Stimulated activated naive CD8-positive, alpha-beta T cell treated with anti-CD3 and anti-CD28 coated beads, Interleukin-15, amount 100 ng/mL, for 72 hours (primary cell): ENCODE data around the gene ACSS3.

ENCODE experiments used
- ATAC-seq: fragments of 150-1000 bp; cut with Tn5 transposase; 2 replicates; pipeline ENCODE4 v1.10.0; 2021; ENCODE audit warnings: mild to moderate bottlenecking, moderate library complexity
- DNase-seq, 2 donors: peaks; one replicate each; pipeline ENCODE4 v3.0.0; 2021 to 2022
- H3K27ac Mint-ChIP-seq, 2 donors: one replicate each; pipeline ENCODE4 v1.8.0; 2022; ENCODE audit warnings: mild to moderate bottlenecking in 2 of 2, mixed read lengths in 2 of 2, moderate library complexity in 2 of 2
- H3K27me3 Mint-ChIP-seq: one replicate; pipeline ENCODE4 v1.8.0; 2022; ENCODE audit warnings: mixed read lengths
- H3K4me1 Mint-ChIP-seq: one replicate; pipeline ENCODE4 v1.8.0; 2022; ENCODE audit warnings: mild to moderate bottlenecking, mixed read lengths
- H3K4me3 Mint-ChIP-seq, 2 donors: one replicate each; pipeline ENCODE4 v1.8.0; 2022; ENCODE audit warnings: mild to moderate bottlenecking in 2 of 2, mixed read lengths in 2 of 2, moderate library complexity in 1 of 2
- H3K9me3 Mint-ChIP-seq, 2 donors: one replicate each; pipeline ENCODE4 v1.8.0; 2022; ENCODE audit warnings: mixed read lengths in 2 of 2

ACSS3 gene

GRCh38 chr12:81216739-81217138 is 138.9 kb downstream of the ACSS3 start:
- Mint-ChIP-seq H3K27me3 (no peaks in the 10 kb centered on the region), H3K27ac (no peak overlapping the region), H3K4me1 (no peaks in the 10 kb centered on the region), H3K9me3 (peaks cover 0 to 5% of the 10 kb centered on the region in 2 donors), H3K4me3 (no peak overlapping the region)
- ATAC-seq (no peak), DNase-seq (no peak)

DNA sequence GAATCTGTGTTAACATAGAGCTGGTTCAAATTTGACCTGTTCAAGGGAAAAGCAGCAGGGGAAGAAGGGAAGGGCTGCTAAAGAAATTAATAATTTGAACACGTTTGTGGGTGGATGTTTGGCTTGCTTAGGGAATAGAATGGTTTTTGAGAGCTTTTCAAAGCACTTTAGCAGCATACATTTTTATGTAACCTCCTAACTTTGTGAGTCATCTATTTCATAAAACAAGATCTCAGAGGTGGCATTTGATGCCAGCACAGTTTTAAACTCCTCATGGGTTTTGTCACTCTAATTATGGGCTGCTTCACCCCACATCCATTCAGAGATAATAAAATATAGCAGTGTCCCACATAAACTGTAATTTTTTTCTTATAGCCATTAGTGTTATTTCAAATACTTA is 143.8 kb downstream of the ACSS3 start:
- no peaks in the 10 kb centered on the region for H3K4me1 Mint-ChIP-seq
- no peak for ATAC-seq
- no peaks in the 10 kb centered on the region for H3K27me3 Mint-ChIP-seq
- H3K9me3 Mint-ChIP-seq: peaks cover 0 to 4% of the 10 kb centered on the region in 2 donors
- no peak overlapping the region for H3K27ac Mint-ChIP-seq
- DNase-seq: no peak
- H3K4me3 Mint-ChIP-seq: no peak overlapping the region

DNA sequence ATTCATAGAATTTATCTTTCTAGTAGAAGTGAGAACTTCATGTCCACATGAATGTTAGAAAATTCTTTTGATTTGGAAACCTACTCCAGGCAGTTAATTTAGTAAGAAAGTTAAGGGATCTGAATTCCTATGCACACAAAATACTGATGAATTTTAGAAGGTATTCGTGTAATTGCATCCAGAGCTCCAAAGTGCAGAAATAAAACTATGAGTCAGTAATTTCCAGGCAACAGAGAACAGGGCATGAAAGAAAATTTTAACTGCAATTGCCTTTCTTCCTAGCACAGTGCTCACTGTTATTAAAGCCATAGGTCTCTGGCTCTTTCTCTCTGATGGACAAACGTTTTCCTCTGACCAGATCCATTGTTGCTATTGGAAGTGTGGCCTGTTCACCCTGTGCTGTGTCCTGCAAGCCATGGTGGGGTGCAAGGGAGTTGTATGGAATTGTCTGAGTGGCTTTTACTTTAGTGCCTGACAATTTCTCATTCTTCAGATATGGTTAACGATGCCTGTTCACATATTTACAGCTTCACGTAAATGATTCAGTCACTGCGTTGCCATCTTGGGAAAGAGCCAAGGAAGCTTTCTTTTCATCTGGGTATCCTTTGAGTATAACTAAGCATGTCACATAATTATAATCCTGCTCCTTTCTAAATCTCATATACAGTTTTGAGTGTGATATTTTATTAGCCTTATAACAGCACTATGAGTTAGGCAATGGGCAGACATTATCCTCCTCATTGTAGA is 145.1 kb downstream of the ACSS3 start:
- ATAC-seq (no peak), DNase-seq (no peak)
- Mint-ChIP-seq H3K4me3 (no peak overlapping the region), H3K27ac (no peak overlapping the region), H3K27me3 (no peaks in the 10 kb centered on the region), H3K4me1 (no peaks in the 10 kb centered on the region), H3K9me3 (peaks cover 0 to 4% of the 10 kb centered on the region in 2 donors)

- H3K4me3 Mint-ChIP-seq: no peak overlapping the region
- ATAC-seq: no peak
Observed at GRCh38 chr12:81224626-81225025, 146.7 kb downstream of the ACSS3 start.

GRCh38 chr12:81229759-81230158 is 151.9 kb downstream of the ACSS3 start:
- ATAC-seq (no peak), DNase-seq (no peak)
- Mint-ChIP-seq H3K4me1 (no peaks in the 10 kb centered on the region), H3K27me3 (no peaks in the 10 kb centered on the region), H3K4me3 (no peak overlapping the region), H3K27ac (no peak overlapping the region), H3K9me3 (peaks cover 0 to 4% of the 10 kb centered on the region in 2 donors)

More at GRCh38 chr12:81224626-81225025, 146.7 kb downstream of the ACSS3 start:
- no peak for DNase-seq
- H3K4me1 Mint-ChIP-seq: no peaks in the 10 kb centered on the region
- no peak overlapping the region for H3K27ac Mint-ChIP-seq
- peaks cover 0 to 4% of the 10 kb centered on the region in 2 donors for H3K9me3 Mint-ChIP-seq
- H3K27me3 Mint-ChIP-seq: no peaks in the 10 kb centered on the region

GRCh38 chr12:81231574-81232368 is 153.9 kb downstream of the ACSS3 start:
- no peak for ATAC-seq
- Mint-ChIP-seq H3K27me3 (no peaks in the 10 kb centered on the region), H3K4me3 (no peak overlapping the region), H3K4me1 (no peaks in the 10 kb centered on the region), H3K27ac (no peak overlapping the region), H3K9me3 (peaks cover 0 to 5% of the 10 kb centered on the region in 2 donors)
- no peak for DNase-seq

- no peak overlapping the region for H3K27ac Mint-ChIP-seq
- ATAC-seq: no peak
- H3K27me3 Mint-ChIP-seq: no peaks in the 10 kb centered on the region
- no peak for DNase-seq
- peaks cover 14 to 16% of the 10 kb centered on the region in 2 donors for H3K9me3 Mint-ChIP-seq
- no peaks in the 10 kb centered on the region for H3K4me1 Mint-ChIP-seq
- H3K4me3 Mint-ChIP-seq: no peak overlapping the region
Observed at GRCh38 chr12:81245458-81245857, 167.6 kb downstream of the ACSS3 start.

DNA sequence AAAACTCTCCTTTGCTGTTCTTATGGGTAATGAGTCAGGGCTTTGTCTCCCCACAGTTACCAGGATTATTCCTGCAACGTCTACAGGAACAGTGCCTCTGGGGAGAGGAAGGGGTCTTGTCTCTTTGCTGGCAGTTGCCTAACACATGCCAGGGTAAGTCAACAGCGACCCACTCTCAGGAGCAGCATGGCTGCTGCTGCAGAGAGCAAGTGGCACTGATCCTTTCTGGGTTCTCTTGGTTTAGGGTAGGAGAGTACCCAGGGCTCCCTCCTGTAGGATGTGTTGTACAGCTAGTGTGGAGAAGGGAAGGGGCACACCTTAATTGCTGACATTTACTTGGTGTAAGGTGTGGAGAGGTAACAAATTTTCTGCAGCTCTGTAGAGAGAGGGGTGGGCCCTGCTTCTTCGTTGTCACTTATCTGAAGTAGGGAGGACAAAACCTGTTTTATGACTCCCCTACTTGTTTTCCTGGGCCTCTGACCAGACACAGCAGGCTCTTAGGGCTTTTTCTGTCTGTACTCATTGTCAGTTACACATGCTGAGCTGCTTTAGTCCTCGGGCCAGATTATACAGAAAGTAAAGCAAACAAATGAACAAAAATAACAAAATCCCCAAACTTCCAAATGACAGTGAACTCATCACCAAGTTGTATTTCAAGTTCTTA is 168.2 kb downstream of the ACSS3 start:
- no peak for DNase-seq
- Mint-ChIP-seq H3K9me3 (peaks cover 19 to 20% of the 10 kb centered on the region in 2 donors), H3K27me3 (no peaks in the 10 kb centered on the region), H3K4me3 (no peak overlapping the region), H3K27ac (no peak overlapping the region), H3K4me1 (no peaks in the 10 kb centered on the region)
- no peak for ATAC-seq

GRCh38 chr12:81249976-81250375 is 172.1 kb downstream of the ACSS3 start:
- ATAC-seq: no peak
- Mint-ChIP-seq H3K4me3 (no peak overlapping the region), H3K4me1 (no peaks in the 10 kb centered on the region), H3K9me3 (peaks cover 7 to 12% of the 10 kb centered on the region in 2 donors), H3K27me3 (no peaks in the 10 kb centered on the region), H3K27ac (no peak overlapping the region)
- no peak for DNase-seq

DNA sequence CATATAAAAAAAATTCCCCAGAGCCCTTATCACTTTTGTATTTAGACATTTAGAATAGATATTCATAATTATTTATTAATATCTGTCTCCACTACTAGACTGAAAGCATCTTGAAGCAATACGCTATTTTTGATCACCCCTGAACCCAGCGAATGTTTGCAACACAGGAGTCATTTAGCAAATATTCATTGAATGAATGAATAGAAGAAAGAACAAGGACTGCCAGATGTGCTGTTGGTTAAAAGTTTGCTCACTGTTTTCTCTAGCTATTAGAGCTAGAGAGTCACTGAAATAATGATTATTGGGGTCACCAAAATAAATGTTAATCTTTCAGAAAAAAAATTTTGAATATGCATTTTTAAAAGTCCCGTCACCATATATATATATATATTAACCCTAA is 174.3 kb downstream of the ACSS3 start:
- DNase-seq (no peak), ATAC-seq (no peak)
- no peaks in the 10 kb centered on the region for H3K4me1 Mint-ChIP-seq
- no peaks in the 10 kb centered on the region for H3K27me3 Mint-ChIP-seq
- H3K27ac Mint-ChIP-seq: no peak overlapping the region
- H3K4me3 Mint-ChIP-seq: no peak overlapping the region
- H3K9me3 Mint-ChIP-seq: peaks cover 5 to 7% of the 10 kb centered on the region in 2 donors

DNA sequence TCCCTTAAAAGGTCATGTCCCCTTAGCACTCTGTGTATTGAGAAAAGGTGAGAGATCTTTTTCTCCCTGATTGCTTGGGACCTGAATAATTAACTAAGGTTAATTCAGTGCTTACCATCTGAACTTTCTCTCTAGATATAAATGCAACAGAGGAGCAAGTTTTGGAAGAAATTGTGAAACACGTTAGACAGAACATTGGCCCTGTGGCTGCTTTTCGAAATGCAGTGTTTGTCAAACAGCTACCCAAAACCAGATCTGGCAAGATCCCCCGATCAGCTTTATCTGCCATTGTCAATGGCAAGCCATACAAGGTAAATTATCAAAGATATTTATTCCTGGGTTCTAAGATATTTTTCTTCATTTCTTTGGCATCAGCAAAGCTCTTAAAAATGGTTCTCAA is 175.5 kb downstream of the ACSS3 start:
- no peaks in the 10 kb centered on the region for H3K4me1 Mint-ChIP-seq

DNA sequence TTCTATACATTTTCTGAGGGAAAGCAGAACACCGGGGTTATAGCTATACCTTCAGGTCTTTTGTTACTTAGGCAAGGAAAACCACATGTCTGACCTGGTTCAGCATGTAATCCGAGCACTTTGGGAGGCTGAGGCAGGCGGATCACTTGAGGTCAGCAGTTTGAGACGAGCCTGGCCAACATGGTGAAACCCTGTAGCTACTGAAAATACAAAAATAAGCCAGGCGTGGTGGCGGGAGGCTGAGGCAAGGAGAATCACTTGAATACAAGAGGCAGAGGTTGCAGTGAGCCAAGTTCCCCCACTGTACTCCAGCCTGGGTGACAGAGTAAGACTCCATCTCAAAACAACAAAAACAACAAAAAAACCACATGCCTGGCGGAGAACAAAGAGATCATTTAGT is 177.6 kb downstream of the ACSS3 start:
- Mint-ChIP-seq H3K9me3 (peaks cover 5 to 7% of the 10 kb centered on the region in 2 donors), H3K27ac (no peak overlapping the region), H3K4me1 (no peaks in the 10 kb centered on the region), H3K27me3 (no peaks in the 10 kb centered on the region), H3K4me3 (no peak overlapping the region)
- ATAC-seq (no peak), DNase-seq (no peak)

More for the DNA sequence above, 175.5 kb downstream of the ACSS3 start:
- DNase-seq (no peak), ATAC-seq (no peak)
- no peak overlapping the region for H3K4me3 Mint-ChIP-seq
- H3K9me3 Mint-ChIP-seq: peaks cover 5 to 7% of the 10 kb centered on the region in 2 donors
- no peak overlapping the region for H3K27ac Mint-ChIP-seq
- no peaks in the 10 kb centered on the region for H3K27me3 Mint-ChIP-seq

DNA sequence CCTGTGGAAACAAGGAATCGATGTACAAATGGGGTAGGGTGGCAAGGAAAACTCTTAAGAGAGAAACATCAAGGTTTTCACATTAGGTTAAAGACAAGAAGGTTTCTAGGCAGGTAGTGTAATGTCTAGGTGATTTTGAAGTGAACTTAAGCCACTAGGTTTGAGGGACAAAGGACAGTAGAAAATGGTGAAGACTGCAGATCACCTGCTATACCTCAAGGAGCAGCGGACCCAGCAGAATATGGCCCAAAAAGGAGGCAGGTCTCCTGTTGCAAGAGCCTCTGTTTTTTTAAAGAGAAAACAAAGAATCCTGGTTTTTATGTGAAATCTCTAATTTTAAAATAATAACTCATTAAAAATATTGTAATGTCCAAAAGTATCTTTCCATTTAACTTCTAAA is 178.1 kb downstream of the ACSS3 start:
- no peaks in the 10 kb centered on the region for H3K4me1 Mint-ChIP-seq
- peaks cover 2% of the 10 kb centered on the region in 2 donors for H3K9me3 Mint-ChIP-seq
- H3K27ac Mint-ChIP-seq: no peak overlapping the region
- no peak overlapping the region for H3K4me3 Mint-ChIP-seq
- no peak for DNase-seq
- no peaks in the 10 kb centered on the region for H3K27me3 Mint-ChIP-seq
- no peak for ATAC-seq

DNA sequence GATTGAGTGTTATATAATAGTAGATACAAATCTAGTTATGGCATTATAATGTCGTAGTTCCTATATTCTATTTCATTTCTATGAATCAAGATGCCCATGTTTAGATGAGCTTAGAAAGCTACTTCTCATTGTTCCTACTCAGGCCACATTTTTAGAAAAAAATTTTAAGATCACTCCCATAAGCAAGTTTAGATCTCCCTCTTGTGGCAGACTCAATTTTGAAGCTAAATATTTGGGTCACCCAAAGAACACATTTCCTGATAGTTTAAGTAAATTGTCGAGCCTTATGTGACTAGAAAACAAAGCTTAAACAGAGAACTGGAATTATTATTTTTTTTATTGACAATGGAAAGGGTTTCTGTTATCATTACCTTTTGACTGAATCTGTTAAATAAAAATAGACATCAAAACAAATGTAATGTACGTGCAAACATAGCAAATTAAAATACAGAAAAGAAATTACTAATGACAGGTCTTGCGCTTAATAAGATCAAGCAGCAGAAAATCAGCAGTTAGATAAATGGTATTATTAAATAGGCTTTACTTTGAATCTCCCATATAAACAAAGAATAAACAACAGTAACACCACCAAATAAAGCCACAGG is 180.2 kb downstream of the ACSS3 start:
- DNase-seq: no peak
- no peaks in the 10 kb centered on the region for H3K4me1 Mint-ChIP-seq
- no peak overlapping the region for H3K4me3 Mint-ChIP-seq
- no peaks in the 10 kb centered on the region for H3K9me3 Mint-ChIP-seq
- H3K27me3 Mint-ChIP-seq: no peaks in the 10 kb centered on the region
- ATAC-seq: no peak
- H3K27ac Mint-ChIP-seq: no peak overlapping the region

GRCh38 chr12:81259360-81259759 is 181.5 kb downstream of the ACSS3 start:
- ATAC-seq: no peak

More at GRCh38 chr12:81259360-81259759, 181.5 kb downstream of the ACSS3 start:
- no peak overlapping the region for H3K27ac Mint-ChIP-seq
- H3K4me1 Mint-ChIP-seq: no peaks in the 10 kb centered on the region
- no peaks in the 10 kb centered on the region for H3K27me3 Mint-ChIP-seq
- no peak overlapping the region for H3K4me3 Mint-ChIP-seq
- DNase-seq: no peak
- H3K9me3 Mint-ChIP-seq: no peaks in the 10 kb centered on the region
